ENCODE measurements around the gene LCOR.
A peak's percentile ranks its signal among the peaks of the same experiment; 100 is the strongest.
"Not testable (repeated sequence)": the region's sequence is repeated elsewhere in the genome, so short reads cannot be mapped to it uniquely, and the experiment has no call there.

LCOR gene

GRCh38 chr10:96831867-96832720, at the start of gene LCOR:
Gene LCOR, plus strand, starts transcription at chr10:96832298. Its CDS starts 116,760 bp downstream, at chr10:96949058.
- peak; percentile 75 to 81 for ATAC-seq

- ATAC-seq = no peak
Observed at GRCh38 chr10:96784253-96784652, 47.8 kb upstream of the LCOR start.

GRCh38 chr10:96789571-96790108, 42.5 kb upstream of the LCOR start:
- peak; percentile 41 to 64 for ATAC-seq

- ATAC-seq = no peak
Observed at GRCh38 chr10:96791902-96792301, 40.2 kb upstream of the LCOR start.

- no peak for ATAC-seq
Observed at GRCh38 chr10:96794836-96795733, 37.0 kb upstream of the LCOR start.

GRCh38 chr10:96797485-96797884, 34.6 kb upstream of the LCOR start:
- ATAC-seq = no peak

GRCh38 chr10:96803288-96803664, 28.8 kb upstream of the LCOR start:
- no peak for ATAC-seq

GRCh38 chr10:96814264-96814663, 17.8 kb upstream of the LCOR start:
- no peak for ATAC-seq

GRCh38 chr10:96818971-96819370, 13.1 kb upstream of the LCOR start:
- ATAC-seq = not testable (repeated sequence)

- ATAC-seq = no peak
Observed at GRCh38 chr10:96820765-96821164, 11.3 kb upstream of the LCOR start.

- ATAC-seq = no peak
Observed at GRCh38 chr10:96826438-96826837, 5.7 kb upstream of the LCOR start.

GRCh38 chr10:96828609-96829008, 3.5 kb upstream of the LCOR start:
- ATAC-seq = no peak

- ATAC-seq = no peak
Observed at GRCh38 chr10:96829029-96829773, 2.9 kb upstream of the LCOR start.

GRCh38 chr10:96830511-96831199, 1.4 kb upstream of the LCOR start:
- ATAC-seq = peak in 1 of 2 donors; percentile 6

GRCh38 chr10:96831200-96831866, 765 bp upstream of the LCOR start:
- no peak for ATAC-seq

- peak; percentile 72 for ATAC-seq
Observed at GRCh38 chr10:96832721-96833219, 672 bp downstream of the LCOR start.

GRCh38 chr10:96833220-96834001, 1.3 kb downstream of the LCOR start:
- ATAC-seq = no peak

GRCh38 chr10:96834120-96834519, 2.0 kb downstream of the LCOR start:
- no peak for ATAC-seq

GRCh38 chr10:96835899-96836298, 3.8 kb downstream of the LCOR start:
- ATAC-seq = no peak

- no peak for ATAC-seq
Observed at GRCh38 chr10:96838529-96838928, 6.4 kb downstream of the LCOR start.

Data from activated CD4-positive, CD25-positive, alpha-beta regulatory T cell treated with anti-CD3 and anti-CD28 coated beads, Interleukin-2, amount 50 U/mL, for 24 hours (primary cell).